HepG2 (cell line): Measurements from ENCODE around the gene TMEM237.

Experiments used
- CC2D1A ChIP-seq: sonication (generic); formaldehyde crosslinking; IDR thresholded peaks from 2 replicates; pipeline ENCODE4 v1.8.1; 2023; ENCODE audit warnings: mild to moderate bottlenecking, missing genetic modification reagents
- JUND ChIP-seq: sonication (generic); formaldehyde crosslinking; IDR thresholded peaks from 2 replicates; pipeline ENCODE4 v1.8.0; 2022; ENCODE audit warnings: mild to moderate bottlenecking, missing genetic modification reagents
- NFIC ChIP-seq: IDR thresholded peaks from 2 replicates; pipeline ENCODE4 v1.6.1; 2012; ENCODE audit warnings: mild to moderate bottlenecking, low read length, inconsistent platforms
- NRL ChIP-seq: sonication (generic); formaldehyde crosslinking; IDR thresholded peaks from 2 replicates; pipeline ENCODE4 v1.5.0; 2020; ENCODE audit warnings: missing genetic modification reagents, mild to moderate bottlenecking, moderate library complexity, borderline replicate concordance
- POLR2A ChIP-seq, 2 experiments: IDR thresholded peaks; 2 replicates each; pipeline ENCODE4 v1.6.1; 2011; ENCODE audit warnings: low read depth in 2 of 2, low read length in 2 of 2, mild to moderate bottlenecking in 1 of 2, moderate library complexity in 1 of 2; ENCODE audit not compliant: insufficient read depth in 1 of 2
- POLR2AphosphoS5 ChIP-seq: IDR thresholded peaks from 2 replicates; pipeline ENCODE4 v1.6.1; 2012; ENCODE audit warnings: low read depth, low read length
- ZNF577 ChIP-seq: sonication (generic); formaldehyde crosslinking; IDR thresholded peaks from 2 replicates; pipeline ENCODE4 v1.4.0; 2020; ENCODE audit warnings: mild to moderate bottlenecking, low read depth, missing genetic modification reagents, borderline replicate concordance
- TF ChIP-seq, protein P1 (sequence below): sonication (generic); formaldehyde crosslinking; IDR thresholded peaks from 2 replicates; pipeline ENCODE4 v1.5.0; 2020; ENCODE audit warnings: mild to moderate bottlenecking, missing genetic modification reagents, moderate library complexity
- TF ChIP-seq, protein P2 (sequence below): sonication (generic); formaldehyde crosslinking; IDR thresholded peaks from 2 replicates; pipeline ENCODE4 v1.5.0; 2020; ENCODE audit warnings: missing genetic modification reagents

DNA sequence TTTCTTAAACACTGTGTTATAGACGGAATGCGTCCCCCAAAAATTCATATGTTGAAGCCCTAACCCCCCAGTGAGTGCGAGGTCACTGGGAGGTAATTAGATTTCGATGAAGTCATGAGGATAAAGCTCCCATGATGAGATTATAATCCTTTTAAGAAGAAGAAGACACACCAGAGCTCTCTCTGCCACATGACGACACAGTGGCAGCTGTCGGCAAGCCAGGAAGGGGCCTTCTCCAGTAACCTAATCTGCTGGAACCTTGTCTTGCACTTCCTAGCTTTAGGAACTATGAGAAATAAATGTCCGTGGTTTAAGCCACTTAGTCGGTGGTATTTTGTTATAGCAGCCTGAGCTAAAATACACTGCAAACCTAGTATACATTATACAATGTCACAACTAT is 12.3 kb downstream of the TMEM237 start:
- TF ChIP-seq CC2D1A (CRISPR knock-in tag) (no peak), JUND (CRISPR knock-in tag) (no peak), NFIC (no peak), NRL (no peak), POLR2AphosphoS5 (no peak), POLR2A (IDR thresholded peaks at IDR 0.05; ENCODE audit: insufficient read depth in 1 of 2, low read depth in 2 of 2, low read length in 2 of 2) (no peak), ZNF577 (no peak)
- TF ChIP-seq, protein P1, sequence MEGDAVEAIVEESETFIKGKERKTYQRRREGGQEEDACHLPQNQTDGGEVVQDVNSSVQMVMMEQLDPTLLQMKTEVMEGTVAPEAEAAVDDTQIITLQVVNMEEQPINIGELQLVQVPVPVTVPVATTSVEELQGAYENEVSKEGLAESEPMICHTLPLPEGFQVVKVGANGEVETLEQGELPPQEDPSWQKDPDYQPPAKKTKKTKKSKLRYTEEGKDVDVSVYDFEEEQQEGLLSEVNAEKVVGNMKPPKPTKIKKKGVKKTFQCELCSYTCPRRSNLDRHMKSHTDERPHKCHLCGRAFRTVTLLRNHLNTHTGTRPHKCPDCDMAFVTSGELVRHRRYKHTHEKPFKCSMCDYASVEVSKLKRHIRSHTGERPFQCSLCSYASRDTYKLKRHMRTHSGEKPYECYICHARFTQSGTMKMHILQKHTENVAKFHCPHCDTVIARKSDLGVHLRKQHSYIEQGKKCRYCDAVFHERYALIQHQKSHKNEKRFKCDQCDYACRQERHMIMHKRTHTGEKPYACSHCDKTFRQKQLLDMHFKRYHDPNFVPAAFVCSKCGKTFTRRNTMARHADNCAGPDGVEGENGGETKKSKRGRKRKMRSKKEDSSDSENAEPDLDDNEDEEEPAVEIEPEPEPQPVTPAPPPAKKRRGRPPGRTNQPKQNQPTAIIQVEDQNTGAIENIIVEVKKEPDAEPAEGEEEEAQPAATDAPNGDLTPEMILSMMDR (CRISPR knock-in tag), result no peak
- TF ChIP-seq, protein P2, sequence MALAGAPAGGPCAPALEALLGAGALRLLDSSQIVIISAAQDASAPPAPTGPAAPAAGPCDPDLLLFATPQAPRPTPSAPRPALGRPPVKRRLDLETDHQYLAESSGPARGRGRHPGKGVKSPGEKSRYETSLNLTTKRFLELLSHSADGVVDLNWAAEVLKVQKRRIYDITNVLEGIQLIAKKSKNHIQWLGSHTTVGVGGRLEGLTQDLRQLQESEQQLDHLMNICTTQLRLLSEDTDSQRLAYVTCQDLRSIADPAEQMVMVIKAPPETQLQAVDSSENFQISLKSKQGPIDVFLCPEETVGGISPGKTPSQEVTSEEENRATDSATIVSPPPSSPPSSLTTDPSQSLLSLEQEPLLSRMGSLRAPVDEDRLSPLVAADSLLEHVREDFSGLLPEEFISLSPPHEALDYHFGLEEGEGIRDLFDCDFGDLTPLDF (CRISPR knock-in tag), result no peak
